ENCODE results near the gene HMGN1.

The HMGN1 gene

GRCh38 chr21:39336457-39337008 is 12.4 kb downstream of the HMGN1 start:
- no peak for TF ChIP-seq CTCF (IDR thresholded peaks at IDR 0.05)

DNA sequence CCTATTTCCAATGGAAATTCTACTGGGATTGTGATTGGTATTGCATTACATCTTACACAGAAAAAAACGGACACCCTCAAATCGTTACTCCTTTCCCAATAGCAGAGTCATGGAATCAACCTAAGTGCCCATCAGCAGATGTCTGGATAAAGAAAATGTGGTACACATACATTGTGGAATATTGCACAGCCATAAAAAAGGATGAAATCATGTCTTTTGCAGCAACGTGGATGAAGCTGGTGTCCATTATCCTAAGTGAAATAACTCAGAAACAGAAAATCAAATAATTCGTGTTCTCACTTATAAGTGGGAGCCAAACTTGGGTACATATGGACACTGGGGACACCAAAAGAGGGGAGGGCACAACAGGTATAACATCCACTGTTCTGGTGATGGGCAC is 14.3 kb downstream of the HMGN1 start:
- no peak for TF ChIP-seq CTCF (IDR thresholded peaks at IDR 0.05)

- TF ChIP-seq CTCF (IDR thresholded peaks at IDR 0.05): no peak
Observed at GRCh38 chr21:39332175-39332574, 16.7 kb downstream of the HMGN1 start.

GRCh38 chr21:39330001-39330400 is 18.9 kb downstream of the HMGN1 start:
- TF ChIP-seq CTCF (IDR thresholded peaks at IDR 0.05): no peak

DNA sequence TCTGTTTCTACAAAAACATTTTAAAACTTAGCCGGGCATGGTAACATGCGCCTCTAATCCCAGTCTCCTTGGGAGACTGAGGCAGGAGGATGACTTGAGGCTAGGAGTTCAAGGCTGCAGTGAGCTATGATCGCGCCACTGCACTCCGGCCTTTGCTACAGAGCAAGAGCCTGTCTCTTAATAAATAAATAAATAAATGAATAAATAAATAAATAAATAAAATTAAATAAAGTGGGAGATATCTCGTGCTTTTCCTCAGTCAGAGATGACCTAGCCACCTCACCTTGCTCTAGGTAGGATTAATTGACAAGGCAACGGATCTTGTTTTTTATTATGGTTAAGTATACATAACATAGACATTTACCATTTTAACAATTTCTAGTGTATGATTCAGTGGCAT is 21.2 kb downstream of the HMGN1 start:
- TF ChIP-seq CTCF (IDR thresholded peaks at IDR 0.05): no peak

GRCh38 chr21:39326607-39327307 is 22.1 kb downstream of the HMGN1 start:
- no peak for TF ChIP-seq CTCF (IDR thresholded peaks at IDR 0.05)

GRCh38 chr21:39325458-39325857 is 23.4 kb downstream of the HMGN1 start:
- TF ChIP-seq CTCF (IDR thresholded peaks at IDR 0.05): no peak
